AG10803 (cell line): ENCODE results near the gene GPX2.

Source experiments
- DNase-seq: peaks from one replicate; pipeline ENCODE4 v3.0.0; 2010; ENCODE audit warnings: low read depth
- H3K4me3 ChIP-seq: 2 replicates; pipeline ENCODE4 v1.5.1; 2011; ENCODE audit warnings: mild to moderate bottlenecking, low read length, control low read depth
- TF ChIP-seq, protein P1 (sequence below): conservative IDR thresholded peaks from 2 replicates; pipeline ENCODE4 v1.5.1; 2011; ENCODE audit warnings: mild to moderate bottlenecking, low read length, control low read depth, inconsistent platforms

The GPX2 gene

DNA sequence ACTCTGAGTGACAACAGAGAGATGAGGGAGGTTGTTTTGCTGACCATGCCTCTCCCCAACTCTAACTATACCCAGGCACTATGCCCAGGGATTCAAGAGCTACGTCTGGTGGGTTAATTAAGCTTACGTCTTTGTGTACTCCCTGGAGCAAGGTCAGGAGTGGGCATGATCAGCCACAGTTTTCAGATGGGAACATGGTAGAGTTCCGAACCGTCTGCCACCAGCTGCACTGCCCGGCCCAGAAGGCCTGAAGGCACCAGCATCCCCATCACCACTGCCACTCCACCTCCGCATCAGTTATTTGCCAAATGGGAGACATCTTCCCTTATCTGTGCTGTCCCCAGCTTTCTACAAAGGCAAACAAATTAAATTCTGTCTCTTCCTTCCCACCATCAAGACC is 11.1 kb upstream of the GPX2 start:
- no peak for DNase-seq
- TF ChIP-seq, protein P1, sequence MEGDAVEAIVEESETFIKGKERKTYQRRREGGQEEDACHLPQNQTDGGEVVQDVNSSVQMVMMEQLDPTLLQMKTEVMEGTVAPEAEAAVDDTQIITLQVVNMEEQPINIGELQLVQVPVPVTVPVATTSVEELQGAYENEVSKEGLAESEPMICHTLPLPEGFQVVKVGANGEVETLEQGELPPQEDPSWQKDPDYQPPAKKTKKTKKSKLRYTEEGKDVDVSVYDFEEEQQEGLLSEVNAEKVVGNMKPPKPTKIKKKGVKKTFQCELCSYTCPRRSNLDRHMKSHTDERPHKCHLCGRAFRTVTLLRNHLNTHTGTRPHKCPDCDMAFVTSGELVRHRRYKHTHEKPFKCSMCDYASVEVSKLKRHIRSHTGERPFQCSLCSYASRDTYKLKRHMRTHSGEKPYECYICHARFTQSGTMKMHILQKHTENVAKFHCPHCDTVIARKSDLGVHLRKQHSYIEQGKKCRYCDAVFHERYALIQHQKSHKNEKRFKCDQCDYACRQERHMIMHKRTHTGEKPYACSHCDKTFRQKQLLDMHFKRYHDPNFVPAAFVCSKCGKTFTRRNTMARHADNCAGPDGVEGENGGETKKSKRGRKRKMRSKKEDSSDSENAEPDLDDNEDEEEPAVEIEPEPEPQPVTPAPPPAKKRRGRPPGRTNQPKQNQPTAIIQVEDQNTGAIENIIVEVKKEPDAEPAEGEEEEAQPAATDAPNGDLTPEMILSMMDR, result no peak
- H3K4me3 ChIP-seq, result no peak overlapping the region

DNA sequence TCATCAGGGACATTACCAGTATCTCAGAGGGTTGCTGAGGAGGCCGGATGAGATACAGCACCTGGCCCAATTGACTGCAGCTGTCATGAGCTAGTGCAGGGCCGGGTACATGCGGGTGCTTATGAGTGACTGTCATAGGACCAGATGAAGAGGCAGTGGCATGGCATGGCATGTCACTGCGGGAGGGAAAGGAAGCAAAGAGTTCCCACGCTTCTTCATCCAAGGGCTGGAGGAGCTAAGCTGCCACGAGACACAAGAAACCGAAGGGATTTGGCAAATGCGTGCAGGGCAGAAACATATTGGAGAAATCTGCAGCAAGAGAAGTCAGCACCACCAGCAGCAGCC is 10.7 kb upstream of the GPX2 start:
- TF ChIP-seq, protein P1, result no peak
- no peak for DNase-seq
- H3K4me3 ChIP-seq, result no peak overlapping the region

- H3K4me3 ChIP-seq, result no peak overlapping the region
- no peak for DNase-seq
- TF ChIP-seq, protein P1, result peak; percentile 12; the same call in 1 of the 2 replicates
Observed at GRCh38 chr14:64952598-64953309, 10.2 kb upstream of the GPX2 start.

DNA sequence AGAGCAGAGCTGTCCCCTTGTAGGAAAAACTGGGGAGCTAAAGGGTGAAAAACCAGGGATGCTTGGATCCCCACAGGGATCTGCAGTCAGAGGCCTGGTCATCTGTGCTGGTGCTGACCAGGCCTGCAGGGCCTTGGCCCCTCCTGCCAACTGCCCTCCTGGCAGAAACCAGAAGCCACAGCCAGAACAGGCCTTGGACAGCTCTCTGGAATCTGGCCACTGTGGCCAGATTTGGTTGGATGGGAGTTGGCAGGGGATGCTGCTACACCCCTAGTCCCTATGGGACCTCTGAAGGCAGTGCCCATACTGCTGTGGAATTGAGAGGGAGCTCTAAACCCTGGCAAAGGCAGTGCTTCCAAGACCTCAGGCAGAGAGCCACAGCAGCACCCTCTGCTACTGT is 9.2 kb upstream of the GPX2 start:
- no peak for DNase-seq
- TF ChIP-seq, protein P1, result no peak
- H3K4me3 ChIP-seq, result no peak overlapping the region

GRCh38 chr14:64951291-64951690 is 8.7 kb upstream of the GPX2 start:
- no peak overlapping the region for H3K4me3 ChIP-seq
- no peak for DNase-seq
- TF ChIP-seq, protein P1, result no peak

DNA sequence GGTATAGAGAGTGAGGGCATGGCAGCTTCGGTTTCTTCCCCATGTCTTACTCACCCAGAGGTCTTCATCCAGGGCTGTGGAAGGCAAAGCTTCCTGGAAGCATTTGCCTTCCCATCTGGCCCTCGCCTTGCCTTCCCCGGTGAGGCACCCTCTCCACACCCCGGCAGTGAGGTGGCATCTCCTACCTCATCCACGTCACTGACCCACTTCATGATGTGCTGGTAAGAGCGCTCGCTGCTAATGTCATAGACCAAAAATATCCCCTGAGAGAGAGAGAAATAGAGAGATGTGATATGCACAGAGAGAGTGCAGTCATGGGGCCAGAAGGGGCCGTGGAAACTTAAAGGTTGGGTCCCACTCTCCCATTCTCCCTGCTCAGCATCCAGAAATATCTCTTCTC is 8.3 kb upstream of the GPX2 start:
- H3K4me3 ChIP-seq, result no peak overlapping the region
- DNase-seq, result no peak
- TF ChIP-seq, protein P1, result no peak

DNA sequence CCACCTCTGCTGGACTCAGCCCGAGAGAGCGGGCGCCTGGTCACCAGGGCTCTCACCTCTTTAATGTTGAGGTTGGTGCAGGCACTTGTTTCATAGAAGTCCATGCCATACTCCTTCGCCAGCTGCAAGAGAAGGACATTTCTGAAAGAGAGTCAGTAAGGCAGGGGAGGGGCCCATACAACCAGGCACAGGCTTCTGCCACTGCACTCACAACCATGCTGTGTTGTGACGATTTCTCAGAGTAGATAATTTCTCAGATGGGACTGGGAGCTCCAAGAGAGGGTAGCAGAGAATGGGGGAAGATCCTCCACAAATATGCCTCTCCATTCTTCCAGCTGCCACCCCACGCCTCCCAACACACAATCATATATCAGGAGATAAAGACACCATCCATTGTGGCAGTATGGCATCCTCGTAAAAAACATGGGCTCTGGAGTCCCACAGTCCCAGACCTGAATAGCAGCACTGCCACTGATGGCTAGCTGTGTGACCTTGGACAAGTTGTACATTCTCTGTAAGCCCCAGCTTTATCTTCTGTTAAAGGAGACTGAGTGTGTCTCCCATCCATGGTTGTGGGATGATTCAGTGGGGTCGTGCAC is 6.2 kb upstream of the GPX2 start:
- H3K4me3 ChIP-seq, result no peak overlapping the region
- no peak for DNase-seq
- TF ChIP-seq, protein P1, result no peak
